Activated CD8-positive, alpha-beta memory T cell treated with anti-CD3 and anti-CD28 coated beads for 36 hours (primary cell): ENCODE measurements around the gene IDUA. TPM values are rescaled to one million over a fixed set of nuclear protein-coding genes. Genes with fewer than 3 reads are reported as not detected.

Source experiments
- CTCF ChIA-PET: fragments of 350-600 bp; sonication (Branson Sonifier 250); formaldehyde crosslinking; loops from one replicate; lab custom pipeline; 2021; ENCODE audit warnings: antibody characterized with exemption; lab: Charles Lee
- POLR2A ChIA-PET: fragments of 350-600 bp; sonication (Branson Sonifier 250); formaldehyde crosslinking; loops from one replicate; lab custom pipeline; 2021; ENCODE audit warnings: antibody characterized with exemption; lab: Charles Lee
- total RNA-seq, 2 experiments: library from RNA; stranded (reverse); gene quantifications; one replicate each; pipeline ENCODE4 v1.2.3, GENCODE V29; 2021

Gene IDUA
- total RNA-seq, 2 experiments from 2014 or later, result 11.5 to 13.4 TPM

GRCh38 chr4:1009542-1010394 lies 22.9 kb downstream of the IDUA start:
- ChIA-PET POLR2A (interaction anchor here (1.0 kb wide), 1 partner anchor 78 kb away, joined by 3 read pairs; the partner anchor contains the start of genes GAK and TMEM175), CTCF (interaction anchor here (0.5 to 2.1 kb wide), 4 partner anchors 23 to 595 kb away, joined by 3 to 9 read pairs (median 4); partner anchors contain the start of gene IDUA)

- ChIA-PET CTCF (interaction anchor here (0.5 to 2.1 kb wide), 3 partner anchors 23 to 38 kb away, joined by 3 to 9 read pairs (median 4); partner anchors contain the start of gene IDUA), POLR2A (interaction anchor here (1.0 kb wide), 1 partner anchor 78 kb away, joined by 3 read pairs; the partner anchor contains the start of genes GAK and TMEM175)
These were observed 23.7 kb downstream of the IDUA start for GRCh38 chr4:1010395-1011021.

GRCh38 chr4:1011022-1011665 lies 24.3 kb downstream of the IDUA start, which contains the start of gene FGFRL1:
Gene FGFRL1 (plus strand): TSS chr4:1011626. CDS start chr4:1012486, 860 bp downstream.
- CTCF ChIA-PET, result no interaction called here
- POLR2A ChIA-PET, result no interaction called here

GRCh38 chr4:1011666-1012033 lies 24.8 kb downstream of the IDUA start:
- ChIA-PET CTCF (no interaction called here), POLR2A (no interaction called here)

GRCh38 chr4:1012034-1012739 lies 25.3 kb downstream of the IDUA start:
- CTCF ChIA-PET, result no interaction called here
- POLR2A ChIA-PET, result no interaction called here

GRCh38 chr4:1013225-1014073 lies 26.6 kb downstream of the IDUA start:
- ChIA-PET CTCF (no interaction called here), POLR2A (no interaction called here)

- ChIA-PET POLR2A (no interaction called here), CTCF (no interaction called here)
These were observed 27.7 kb downstream of the IDUA start for GRCh38 chr4:1014291-1015167.

- POLR2A ChIA-PET, result no interaction called here
- CTCF ChIA-PET, result no interaction called here
These were observed 28.3 kb downstream of the IDUA start for GRCh38 chr4:1015179-1015578.

GRCh38 chr4:1015746-1016145 lies 28.9 kb downstream of the IDUA start:
- POLR2A ChIA-PET, result interaction anchor here (0.6 kb wide), 1 partner anchor 37 kb away, joined by 3 read pairs; no protein-coding TSS in a partner anchor
- CTCF ChIA-PET, result no interaction called here

GRCh38 chr4:1017211-1017610 lies 30.4 kb downstream of the IDUA start:
- ChIA-PET POLR2A (no interaction called here), CTCF (no interaction called here)

- ChIA-PET CTCF (no interaction called here), POLR2A (interaction anchor here (0.6 kb wide), 1 partner anchor 63 kb away, joined by 3 read pairs; no protein-coding TSS in a partner anchor)
These were observed 30.9 kb downstream of the IDUA start for GRCh38 chr4:1017706-1018105.

GRCh38 chr4:1018147-1019020 lies 31.5 kb downstream of the IDUA start:
- ChIA-PET CTCF (no interaction called here), POLR2A (interaction anchor here (0.6 kb wide), 1 partner anchor 64 kb away, joined by 3 read pairs; no protein-coding TSS in a partner anchor)

- ChIA-PET POLR2A (no interaction called here), CTCF (no interaction called here)
These were observed 32.5 kb downstream of the IDUA start for GRCh38 chr4:1019320-1019719.

GRCh38 chr4:1019729-1020470 lies 33.1 kb downstream of the IDUA start:
- POLR2A ChIA-PET, result no interaction called here
- CTCF ChIA-PET, result no interaction called here

- CTCF ChIA-PET, result no interaction called here
- POLR2A ChIA-PET, result no interaction called here
These were observed 34.7 kb downstream of the IDUA start for GRCh38 chr4:1021386-1022050.
